GM18867 (cell line): ENCODE results near the gene TTLL11.
A peak's percentile ranks its signal among the peaks of the same experiment; 100 is the strongest.

ENCODE experiments used
- ATAC-seq: cut with Tn5 transposase; IDR thresholded peaks from one replicate; pipeline ENCODE4 v1.9.1; 2021; ENCODE audit warnings: mild to moderate bottlenecking, moderate library complexity; ENCODE audit not compliant: unreplicated experiment

The TTLL11 gene

DNA sequence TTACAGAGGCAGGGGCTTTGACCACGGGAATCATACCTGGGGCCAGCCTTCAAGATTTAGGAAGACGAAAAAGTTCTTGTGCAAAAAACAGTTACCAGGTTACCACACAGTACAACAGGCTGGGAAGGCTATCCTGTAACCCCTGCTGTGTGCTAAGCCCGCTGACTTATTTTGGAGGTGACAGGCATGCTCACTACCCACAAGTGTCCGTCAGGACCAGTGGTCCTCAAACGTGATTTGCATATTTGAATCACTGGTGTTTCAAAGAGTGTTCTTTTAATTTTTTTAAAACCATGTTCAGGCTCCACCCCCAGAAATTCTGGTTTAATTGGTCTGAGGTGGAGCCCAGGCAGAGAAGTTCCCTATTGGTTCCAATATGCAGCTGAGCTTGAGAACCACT is 146.6 kb downstream of the TTLL11 start:
- ATAC-seq, result no peak

DNA sequence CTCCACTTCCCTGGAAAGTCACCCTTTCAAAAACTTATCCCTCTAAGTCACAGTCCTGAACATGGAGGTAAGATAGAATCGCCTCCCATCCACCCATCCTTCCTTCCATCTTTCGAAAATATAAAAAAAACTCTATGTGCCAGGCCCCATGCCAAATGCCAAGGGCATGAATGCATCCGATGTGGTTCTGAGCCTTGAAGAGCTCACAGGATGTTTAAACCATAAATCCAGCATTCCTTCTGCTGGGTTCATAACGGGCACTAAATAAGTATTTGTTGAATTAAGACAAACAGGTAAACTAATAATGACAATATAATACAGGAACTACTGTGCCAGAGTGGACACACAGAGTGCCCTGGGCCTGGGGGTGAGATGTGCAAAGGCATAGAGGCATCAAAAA is 147.3 kb downstream of the TTLL11 start:
- ATAC-seq, result no peak

- ATAC-seq, result no peak
Observed at GRCh38 chr9:121945281-121945680, 147.8 kb downstream of the TTLL11 start.

DNA sequence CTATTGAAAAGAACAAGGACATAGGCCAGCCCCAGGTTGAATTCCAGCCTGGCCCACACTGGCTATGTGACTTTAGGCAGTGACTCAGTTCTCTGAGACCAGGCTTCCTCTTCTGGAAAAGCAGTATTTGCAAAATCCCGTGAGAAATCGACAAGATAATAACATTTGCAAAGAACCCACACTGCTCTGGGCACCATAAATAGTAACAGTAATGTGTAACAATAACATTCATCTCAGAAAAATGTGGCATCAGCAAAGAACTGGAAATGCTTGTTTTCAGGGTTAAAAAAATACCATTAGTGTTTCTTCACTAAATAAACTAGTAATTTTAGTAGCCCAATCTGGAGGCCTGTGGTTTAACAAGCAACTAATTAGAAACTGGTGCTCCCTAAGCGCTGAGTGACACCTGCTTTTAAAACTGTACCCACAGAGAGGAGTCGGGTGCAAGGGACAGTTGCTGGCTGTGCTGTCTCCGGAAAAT is 148.4 kb downstream of the TTLL11 start:
- no peak for ATAC-seq

DNA sequence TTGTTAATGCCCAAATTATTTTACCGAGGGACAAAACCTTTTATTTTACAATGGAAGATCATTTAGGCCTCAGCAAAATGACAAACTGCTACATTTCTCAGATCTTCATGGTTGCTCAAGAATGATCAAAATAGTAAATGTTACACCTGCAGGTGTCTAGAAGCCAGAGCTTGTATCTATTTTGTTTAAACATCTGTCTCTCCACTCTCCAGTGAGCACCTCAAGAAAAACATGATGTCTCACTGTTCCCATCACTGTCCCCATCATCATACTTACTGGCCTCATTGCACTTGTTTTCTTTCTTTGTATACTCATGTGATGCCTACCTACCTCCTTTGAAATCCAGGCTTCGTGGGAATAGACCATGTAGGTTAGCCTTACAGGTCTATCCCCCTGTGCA is 149.6 kb downstream of the TTLL11 start:
- no peak for ATAC-seq

DNA sequence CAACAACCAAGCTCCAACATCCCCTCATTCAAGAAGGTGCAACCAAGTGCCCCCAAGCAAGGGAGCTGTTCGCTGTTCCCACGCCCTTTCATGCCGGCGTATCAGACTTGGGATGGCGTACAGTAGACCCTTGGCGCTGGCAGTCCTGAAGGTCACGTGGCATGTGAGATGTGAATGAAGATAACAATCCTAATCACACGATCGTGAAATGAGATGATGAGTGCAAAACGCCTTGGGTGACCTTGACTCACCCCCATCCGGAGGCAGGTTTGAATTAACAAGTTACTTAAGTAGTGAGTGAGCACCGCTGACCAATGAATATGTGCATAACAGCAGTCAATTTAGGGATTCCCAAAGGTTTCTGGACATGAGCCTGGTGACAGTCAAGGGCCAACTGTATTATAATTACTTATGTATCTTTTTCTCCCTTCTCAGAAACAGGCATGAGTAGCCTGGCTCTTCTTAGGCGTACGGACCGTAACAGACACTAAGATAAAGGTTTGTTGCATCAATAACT is 150.2 kb downstream of the TTLL11 start:
- no peak for ATAC-seq

DNA sequence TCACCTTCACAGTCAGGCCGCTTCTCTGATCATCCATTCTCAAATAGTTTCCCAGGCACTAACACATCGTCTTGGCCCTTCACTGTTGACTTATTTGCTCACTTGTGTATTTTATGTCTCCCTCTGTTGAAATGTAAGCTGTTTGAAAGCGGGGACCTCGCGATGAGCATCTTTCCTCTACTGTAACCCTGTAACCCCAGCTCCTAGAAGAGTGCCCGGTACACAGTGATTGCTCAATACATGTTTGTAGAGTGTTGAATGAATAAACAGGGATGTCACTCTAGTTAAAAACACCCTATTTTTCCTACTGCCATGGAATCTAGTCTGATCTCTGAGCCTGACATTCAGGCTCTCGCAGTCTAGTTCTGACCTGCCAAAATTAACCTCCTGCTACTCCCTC is 150.8 kb downstream of the TTLL11 start:
- ATAC-seq, result no peak

DNA sequence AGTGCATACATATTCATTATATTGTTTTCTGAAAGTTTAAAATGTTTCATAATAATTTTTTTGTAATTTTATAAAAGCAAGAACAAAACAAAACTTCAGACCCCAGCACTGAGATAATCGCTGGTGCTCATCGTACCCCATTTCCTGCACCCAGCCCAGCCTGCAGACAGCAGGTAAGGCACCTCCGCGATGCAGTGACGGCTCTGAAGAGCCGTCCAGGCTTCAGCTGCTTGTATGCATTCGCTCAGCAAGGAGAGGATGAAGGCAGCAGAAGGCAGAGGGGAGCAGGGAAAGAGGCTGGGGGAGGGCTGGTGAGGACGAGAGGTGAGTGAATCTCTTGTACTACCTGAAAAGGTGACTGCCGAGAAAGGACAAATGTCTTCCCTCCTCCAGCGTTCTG is 153.5 kb downstream of the TTLL11 start:
- ATAC-seq, result no peak

GRCh38 chr9:121938621-121939020 is 154.5 kb downstream of the TTLL11 start:
- ATAC-seq, result no peak

DNA sequence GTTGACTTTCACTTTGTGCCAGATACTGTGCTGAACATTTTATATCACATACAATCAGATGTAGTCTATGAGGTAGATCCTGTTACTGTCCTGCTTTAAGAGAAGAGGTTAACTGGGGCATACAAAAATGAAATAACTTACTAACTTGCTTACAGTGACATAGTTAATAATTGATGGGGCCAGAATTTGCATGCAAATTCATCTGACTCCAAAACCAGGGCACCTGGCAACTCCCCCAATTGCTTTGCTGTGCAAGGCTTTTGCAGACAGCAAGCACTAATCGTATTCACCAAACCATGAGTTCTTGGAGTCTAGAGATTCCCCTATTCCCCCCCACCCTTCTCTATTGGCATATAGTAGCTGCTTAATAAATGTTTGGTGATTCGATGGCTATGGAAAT is 155.9 kb downstream of the TTLL11 start:
- ATAC-seq, result no peak

GRCh38 chr9:121935739-121936138 is 157.4 kb downstream of the TTLL11 start:
- ATAC-seq, result no peak

GRCh38 chr9:121930956-121931355 is 162.2 kb downstream of the TTLL11 start:
- ATAC-seq, result no peak

DNA sequence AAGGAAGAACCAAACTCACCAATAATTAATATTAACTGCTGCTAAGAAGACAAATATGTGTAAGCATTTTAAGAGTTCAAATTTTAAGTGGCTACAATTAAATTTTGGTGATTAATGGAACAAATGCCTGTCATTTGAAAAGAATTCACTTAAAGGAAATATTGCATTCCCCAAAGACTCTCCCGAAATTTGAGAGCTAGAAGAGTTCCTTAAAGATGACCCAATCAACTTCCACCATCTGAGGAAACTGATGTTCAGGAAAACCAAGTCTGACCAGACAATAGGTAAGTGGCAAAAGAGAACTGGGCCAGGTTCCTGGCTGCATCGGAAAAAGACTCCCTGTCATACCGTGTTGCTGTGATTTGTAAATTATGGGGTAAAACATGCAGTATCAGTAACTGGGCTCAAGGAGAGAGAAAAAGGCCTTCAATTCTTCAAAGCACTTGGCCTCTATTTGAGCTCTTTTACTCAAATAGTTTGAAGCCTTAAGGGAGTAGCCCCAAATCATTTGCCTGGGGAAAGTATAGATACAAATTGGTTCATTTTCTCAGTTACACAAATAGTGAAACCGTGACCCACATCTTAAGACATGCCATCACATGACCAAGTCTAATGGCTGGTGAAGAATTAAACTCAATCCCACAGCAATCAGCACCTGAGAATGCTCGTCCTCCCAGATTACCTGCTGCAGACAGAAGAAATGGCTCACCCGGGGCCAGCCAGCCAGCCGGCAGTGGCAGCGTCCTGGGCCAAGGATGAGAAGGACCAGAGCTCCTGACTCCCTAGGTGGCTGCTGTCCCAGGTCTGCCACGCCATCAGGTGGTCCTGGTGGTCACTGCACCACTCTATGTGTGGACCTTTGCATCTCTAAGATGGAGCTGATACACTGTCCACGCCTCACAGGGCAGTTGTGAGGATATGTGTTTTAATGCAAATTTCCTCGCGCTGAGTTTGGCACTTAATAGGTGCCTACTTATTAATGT is 162.9 kb downstream of the TTLL11 start:
- peak; percentile 61 for ATAC-seq

DNA sequence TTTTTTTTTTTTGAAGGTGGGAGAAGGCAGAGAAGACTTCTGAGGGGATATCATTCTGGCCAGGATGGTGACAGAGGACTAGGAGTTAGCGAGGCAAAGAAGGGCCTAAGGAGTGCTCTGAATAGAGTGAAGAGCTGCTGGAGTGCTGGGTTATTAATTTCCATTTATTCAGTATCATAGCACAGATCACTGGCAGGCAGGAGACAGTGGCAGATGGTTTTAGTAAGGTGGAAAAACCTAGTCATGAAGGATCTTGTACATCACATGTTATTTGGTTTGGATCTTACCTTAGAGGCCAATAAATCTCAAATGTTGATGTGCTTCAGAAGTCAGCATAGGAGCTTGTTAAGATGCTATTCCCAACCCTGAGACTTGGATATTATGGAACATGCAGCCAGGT is 165.5 kb downstream of the TTLL11 start:
- ATAC-seq, result no peak

GRCh38 chr9:121927081-121927480 is 166.0 kb downstream of the TTLL11 start:
- ATAC-seq, result no peak

DNA sequence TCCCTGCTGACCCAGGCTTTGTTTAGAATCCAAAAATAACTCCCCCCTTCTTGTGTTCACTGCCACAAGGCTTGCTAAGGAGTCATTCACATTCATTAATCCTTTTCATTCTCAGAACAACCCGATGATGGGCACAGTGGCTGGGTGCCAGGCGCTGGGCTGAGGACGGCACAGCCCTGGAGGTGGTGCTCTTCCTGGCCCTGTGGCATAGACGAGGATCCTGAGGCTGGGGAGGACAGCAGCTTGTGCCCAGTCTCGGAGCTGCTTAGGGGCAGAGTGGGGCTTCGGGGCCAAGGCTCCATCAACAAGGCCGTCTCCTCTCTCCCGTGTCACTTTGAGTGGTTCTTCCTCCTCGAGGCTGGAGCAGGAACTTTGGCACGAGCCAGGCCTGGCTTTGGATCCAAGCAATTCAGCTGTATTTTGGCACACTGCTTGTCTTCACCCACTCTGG is 166.7 kb downstream of the TTLL11 start:
- ATAC-seq, result no peak

DNA sequence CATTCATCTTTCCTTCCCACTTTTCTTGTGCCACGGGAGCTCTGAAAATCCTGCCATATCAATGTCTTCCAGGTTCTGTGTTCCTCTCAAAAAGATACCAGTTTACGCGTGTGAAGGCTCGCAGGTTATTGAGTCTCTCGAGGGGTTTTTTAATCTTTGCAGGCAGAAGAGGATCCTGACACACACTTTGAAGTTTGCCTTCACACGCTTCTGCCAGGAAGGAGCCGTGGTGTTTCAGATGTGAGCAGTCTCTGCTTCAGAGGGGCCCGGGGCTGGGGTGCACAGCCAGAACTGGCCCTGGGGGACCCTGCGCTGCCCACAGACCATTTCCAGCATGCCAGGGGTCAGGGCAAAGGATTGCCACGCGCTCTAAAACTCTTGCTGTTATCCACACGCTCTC is 167.2 kb downstream of the TTLL11 start:
- no peak for ATAC-seq

DNA sequence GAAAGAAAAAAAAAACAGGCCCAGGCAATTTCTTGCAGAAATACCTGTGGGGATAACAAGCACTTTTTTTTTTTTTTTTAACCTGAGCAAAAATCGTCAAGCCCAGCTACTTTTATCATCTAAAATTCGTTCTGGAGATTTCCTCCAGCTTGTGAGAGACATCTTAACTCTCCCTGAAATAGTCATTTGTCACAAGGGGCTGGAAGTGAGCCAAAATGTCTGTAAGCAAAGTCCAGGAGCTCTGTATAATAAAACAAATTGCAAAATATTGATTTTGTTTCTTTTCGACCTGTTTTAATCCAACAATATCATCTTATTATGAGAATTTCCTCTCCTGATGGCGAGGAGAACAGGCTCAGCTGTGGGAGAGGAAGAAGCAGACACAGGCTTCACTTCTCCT is 168.4 kb downstream of the TTLL11 start:
- ATAC-seq, result no peak

GRCh38 chr9:121921444-121921843 is 171.7 kb downstream of the TTLL11 start:
- no peak for ATAC-seq

DNA sequence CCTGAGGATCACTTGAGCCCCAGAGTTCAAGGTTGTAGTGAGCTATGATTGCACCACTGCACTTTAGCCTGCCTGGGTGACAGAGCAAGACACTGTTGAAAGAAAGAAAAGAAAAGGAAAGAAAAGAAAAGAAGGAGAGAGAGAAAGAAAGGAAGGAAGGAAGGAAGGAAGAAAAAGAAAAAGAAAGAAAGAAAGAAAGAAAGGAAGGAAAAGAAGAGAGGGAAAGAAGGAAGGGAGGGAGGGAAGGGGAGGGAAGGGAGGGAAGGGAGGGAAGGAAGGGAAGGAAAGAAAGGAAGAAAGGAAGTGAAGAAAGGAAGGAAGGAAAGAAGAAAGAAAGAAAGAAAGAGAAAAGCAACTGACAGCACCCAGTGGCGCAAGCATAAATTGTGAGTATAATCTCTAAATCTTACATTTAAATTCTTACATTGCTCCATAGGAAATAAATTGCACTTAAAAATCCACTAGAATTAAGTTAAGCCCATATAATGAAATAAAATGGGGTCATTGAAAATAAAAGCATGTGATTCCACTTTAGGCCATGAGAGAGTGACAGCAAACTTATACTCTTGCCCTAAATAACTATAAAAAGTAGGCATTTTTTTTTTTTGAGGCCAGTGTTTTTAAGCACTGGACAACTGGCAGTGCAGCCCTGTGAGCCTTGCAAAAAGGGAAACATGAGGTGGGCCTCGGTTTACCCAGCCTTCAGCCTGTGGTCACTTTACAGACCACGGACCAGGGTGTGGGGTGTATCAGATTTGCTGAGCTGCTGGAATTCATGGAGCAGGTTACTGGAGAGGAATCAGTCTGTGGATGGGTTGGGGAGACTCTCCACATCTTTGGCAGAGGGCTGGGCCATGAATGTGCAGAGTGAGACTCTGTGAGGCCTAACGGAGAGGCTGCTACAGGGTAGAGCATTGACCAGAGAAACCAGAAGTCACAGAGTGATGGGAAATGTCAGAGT is 175.5 kb downstream of the TTLL11 start:
- ATAC-seq, result no peak

- no peak for ATAC-seq
Observed at GRCh38 chr9:121915304-121915625, 177.8 kb downstream of the TTLL11 start.
